NCI-H1105 (cell line): ENCODE data around the gene PHTF1.
A peak's percentile ranks its signal among the peaks of the same experiment; 100 is the strongest.
"Not testable (repeated sequence)": the region's sequence is repeated elsewhere in the genome, so short reads cannot be mapped to it uniquely, and the experiment has no call there.

Experiments
- DNase-seq: peaks from one replicate; lab custom pipeline; 2025; lab: John Stamatoyannopoulos, UW

Gene PHTF1

DNA sequence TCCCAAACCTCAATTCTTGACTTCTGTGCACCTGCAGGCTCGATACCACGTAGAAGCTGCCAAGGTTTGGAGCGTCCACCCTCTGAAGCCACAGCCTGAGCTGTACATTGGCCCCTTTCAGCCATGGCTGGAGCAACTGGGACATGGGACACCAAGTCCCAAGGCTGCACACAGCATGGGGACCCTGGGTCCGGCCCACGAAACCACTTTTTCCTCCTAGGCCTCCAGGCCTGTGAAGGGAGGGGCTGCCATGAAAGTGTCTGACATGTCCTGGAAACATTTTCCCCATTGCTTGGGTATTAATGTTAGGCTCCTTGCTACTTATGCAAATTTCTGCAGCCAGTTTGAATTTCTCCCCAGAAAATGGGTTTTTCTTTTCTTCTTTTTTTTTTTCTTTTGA, 40.7 kb downstream of the PHTF1 start:
- not testable (repeated sequence) for DNase-seq

DNA sequence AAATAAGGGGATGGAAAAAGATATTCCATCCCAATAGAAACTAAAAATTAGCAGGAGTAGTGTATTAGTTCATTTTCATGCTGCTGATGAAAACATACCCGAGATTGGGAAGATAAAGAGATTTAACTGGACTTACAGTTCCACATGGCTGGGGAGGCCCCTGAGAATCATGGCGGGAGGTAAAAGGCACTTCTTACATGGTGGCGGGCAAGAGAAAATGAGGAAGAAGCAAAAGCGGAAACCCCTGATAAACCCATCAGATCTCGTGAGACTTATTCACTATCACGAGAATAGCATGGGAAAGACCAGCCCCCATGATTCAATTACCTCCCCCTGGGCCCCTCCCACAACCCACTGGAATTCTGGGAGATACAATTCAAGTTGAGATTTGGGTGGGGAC, 41.8 kb downstream of the PHTF1 start:
- DNase-seq, result not testable (repeated sequence)

DNA sequence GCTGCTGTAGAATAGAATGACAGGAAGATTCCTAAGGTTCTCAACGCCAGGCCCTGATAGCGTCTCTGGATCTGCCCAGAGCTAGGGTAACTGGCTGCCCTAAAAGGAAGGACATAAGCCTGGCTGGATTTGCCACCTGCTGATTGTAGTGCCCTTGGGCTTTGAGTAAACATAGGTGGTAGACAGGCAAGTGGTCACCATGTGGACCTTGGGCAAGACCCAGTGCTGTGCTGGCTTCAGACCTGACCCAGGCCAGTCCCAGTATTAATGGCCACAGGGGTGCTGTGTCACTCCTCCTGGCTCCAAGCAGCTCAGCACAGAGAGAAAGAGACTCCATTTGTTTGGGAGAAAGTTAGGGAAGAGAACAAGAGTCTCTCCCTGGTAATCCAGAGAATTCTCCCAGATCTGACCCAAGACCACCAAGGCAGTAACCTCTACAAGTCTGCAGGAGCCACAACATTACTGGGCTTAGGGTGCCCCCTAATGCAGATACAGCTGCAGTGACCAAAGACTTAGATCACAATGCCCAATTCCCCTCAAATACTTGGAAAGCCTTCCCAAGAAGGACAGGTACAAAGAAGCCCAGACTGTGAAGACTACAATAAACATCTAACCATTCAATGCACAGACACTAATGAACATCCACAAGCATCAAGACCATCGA, 44.5 kb downstream of the PHTF1 start:
- DNase-seq, result no peak

DNA sequence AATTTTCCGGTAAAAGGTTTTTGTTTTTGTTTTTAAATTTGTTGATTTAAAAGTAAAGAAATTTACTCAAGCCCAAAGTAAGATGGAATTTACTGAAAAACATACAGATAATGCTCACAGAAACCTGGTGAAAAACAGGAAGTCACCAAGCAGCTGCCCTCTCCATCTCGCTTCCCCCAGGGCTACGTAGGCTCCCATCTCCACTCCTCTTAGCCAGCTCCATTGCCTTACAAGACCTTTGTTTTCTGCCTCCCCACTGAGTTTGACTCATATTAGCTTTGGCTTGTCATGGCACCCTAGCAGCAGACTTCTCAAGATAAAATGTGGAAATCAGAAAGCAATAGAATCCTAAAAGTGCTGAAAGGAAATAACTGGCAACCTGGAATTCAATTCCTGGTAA, 57.9 kb downstream of the PHTF1 start:
- no peak for DNase-seq

DNA sequence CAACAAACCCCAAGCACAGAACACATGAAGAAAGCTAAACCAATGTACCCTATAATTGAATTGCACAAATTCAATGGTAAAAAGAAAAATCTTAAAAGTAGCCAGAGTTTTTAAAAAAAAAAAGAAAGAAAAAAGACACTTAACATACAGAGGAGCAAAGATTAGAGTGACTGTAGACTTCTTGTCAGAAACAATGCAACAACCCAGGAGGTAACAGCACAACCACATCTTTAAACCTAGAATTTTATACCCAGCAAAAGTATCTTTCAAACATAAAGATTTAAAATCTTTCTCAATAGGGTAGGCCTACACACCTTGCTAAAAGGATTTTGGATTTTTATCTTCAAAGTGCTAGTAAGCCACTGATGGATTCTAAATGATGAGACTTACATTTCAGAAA, 64.4 kb downstream of the PHTF1 start:
- DNase-seq, result no peak

DNA sequence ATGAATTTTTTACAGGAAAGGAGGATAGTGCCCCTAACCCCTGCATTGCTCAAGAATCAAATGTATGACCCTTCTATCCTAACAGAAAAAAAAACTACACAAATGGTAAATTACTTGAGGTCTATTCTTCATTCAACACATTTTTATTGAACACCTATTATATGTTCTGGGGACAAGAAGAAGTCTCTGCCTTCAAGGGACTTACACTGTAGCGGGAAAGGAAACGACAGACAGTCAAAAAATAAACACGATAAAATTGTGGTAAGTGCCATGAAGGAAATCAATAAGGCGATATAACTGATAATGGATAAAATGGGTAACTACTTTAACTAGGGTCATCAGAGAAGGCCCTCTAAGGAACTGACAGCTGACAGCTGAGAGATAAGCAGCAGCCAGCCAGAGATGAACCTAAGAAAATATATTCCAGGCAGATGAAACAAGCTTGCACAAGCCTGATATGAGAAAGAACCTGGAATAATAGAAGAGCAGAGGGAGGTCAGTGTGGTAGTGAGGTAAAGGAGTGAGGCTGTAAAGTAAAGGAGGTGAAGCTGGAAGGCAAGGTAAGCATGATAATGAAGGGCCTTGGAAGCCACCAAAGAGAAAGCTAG, 66.4 kb downstream of the PHTF1 start:
- DNase-seq, result no peak

DNA sequence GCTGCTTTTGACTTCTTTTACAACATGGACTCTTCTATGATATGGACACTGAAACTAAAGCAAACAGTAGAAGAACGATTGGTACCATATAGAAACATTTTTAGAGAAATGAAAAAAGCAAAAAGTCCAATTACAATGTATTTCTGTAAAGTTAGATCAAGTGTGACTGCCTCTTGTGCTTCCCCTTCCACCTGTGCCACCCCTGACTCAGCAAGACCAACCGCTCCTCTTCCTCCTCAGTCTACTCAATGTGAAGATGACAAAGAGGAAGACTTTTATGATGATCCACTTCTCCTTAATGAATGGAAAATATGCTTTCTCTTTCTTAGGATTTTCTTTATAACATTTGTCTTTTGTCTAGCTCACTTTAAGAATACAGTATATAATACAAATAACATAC, 66.9 kb downstream of the PHTF1 start:
- no peak for DNase-seq

DNA sequence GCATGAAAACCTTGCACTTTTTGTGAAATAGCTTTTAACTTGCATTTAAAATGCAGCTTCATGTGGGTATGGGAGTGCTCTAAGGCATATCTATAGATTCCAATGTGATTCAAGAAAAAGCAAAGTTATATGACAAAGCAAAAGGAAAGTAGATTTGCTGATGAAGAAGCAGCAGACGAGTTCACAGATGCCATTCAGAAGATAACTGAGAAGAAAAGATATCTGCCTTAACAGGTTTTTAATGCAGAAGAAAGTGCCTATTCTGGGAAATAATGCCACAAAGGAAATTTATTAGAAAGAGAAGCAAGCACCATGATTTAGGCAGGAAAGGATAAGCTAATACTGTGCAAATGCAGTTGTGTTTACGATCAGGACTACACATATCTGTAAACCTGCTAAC, 68.1 kb downstream of the PHTF1 start:
- no peak for DNase-seq

DNA sequence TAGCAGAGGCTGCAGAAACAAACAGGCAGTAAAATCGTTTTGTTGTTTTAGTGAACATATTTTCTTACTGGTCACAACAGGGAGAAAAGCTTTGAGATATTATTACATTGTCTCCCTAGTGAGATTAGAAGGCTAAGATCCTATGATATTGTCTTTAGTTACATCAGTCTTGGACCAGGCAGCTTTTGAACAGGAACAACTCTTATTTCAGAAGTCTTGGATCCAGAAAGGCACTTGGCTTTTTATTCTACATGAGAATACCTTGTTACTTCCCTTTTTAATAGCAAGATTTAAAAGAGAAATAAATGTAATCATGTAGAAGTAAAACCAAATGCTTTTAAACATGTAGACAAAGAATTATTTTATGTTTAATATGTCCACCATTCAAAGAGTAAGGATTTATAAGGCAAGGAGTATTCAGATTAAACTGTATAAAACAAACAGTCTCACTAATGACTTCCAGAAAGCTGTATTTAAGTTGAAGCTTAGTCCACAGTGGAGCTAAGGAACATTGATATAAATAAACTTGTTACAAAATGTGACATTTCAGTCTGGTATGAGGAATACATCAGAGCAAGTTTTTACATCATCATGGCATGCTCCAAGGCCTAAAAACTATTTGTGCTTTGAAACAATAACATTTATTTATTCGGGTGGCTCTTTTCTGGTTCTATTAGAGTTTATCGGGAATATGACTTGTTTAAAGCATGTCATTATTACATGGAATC, 72.2 kb downstream of the PHTF1 start:
- DNase-seq, result no peak

DNA sequence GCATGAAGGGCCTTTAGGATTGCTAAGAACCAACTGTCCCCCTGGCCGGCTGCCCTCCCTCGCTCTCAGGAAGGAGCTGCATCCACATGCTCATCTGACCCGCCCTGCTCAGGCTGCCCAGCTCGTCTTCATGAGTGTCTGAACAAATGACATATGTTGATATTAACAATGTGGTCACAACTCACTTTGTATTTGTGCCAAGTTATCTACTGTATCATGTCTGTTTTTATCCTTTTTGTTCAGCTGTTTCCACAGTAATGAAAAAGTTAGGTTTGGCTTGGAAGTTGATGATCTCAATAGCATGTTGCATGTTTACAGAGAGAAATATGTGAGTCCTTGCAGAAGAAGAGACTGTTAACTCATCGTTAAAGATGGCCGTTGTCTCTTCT, 75.1 kb downstream of the PHTF1 start:
- DNase-seq, result no peak

DNA sequence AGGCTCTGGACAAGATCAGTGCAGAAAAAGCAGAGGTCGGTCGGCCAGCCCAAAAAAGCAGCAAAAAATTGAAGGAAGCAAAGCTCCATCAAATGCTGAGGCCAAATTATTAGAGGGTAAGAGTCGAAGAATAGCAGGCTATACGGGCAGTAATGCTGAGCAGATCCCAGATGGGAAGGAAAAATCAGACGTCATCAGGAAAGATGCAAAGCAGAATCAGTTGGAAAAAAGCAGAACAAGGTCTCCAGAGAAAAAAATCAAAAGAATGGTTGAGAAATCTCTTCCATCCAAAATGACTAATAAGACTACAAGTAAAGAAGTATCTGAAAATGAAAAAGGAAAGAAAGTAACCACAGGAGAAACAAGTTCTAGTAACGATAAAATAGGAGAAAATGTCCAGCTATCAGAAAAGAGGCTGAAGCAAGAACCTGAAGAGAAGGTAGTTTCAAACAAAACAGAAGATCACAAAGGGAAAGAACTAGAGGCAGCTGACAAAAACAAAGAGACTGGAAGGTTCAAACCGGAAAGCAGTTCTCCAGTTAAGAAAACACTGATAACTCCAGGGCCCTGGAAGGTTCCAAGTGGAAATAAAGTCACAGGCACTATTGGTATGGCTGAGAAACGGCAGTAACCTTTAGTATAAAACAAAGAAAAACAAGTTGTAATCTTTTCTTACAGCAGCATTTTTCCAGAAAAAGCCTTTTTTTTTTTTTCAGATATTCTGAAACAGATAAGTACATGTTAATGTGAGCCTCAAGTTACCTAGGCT, 75.7 kb downstream of the PHTF1 start:
- no peak for DNase-seq

DNA sequence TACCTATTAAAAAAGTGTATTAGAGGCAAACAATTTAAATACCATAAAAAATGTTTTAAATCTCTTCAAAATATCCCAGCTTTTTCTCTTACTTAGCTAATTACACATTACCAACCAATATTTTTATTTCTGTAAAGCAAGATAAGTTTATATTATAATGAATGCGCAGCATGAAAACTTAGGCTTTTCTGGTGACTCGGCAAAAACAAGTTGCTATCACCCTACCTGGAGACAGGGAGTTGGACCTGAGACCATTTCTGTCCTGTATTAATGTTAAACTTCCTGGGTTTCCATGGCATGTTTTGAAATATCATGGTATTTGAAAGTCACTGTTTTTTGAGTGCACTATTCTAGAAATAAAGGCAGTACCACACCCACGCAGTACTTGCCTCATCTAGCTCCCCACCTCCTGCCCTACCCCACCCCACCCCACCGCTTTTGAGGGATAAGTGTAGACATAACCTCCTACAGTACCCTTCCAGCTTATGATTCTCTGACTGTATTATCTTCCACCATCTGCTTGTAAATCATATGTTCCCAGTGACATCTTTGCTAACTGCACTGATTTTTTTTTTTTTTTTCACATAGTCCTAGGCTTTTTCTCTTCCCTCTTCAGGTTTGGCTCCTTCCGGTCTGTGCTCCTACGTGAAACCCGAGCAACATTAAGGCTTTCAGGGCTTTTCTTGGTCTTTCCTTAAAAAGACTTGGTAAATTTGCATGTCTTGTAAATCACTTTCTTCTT, 77.5 kb downstream of the PHTF1 start:
- DNase-seq, result no peak

DNA sequence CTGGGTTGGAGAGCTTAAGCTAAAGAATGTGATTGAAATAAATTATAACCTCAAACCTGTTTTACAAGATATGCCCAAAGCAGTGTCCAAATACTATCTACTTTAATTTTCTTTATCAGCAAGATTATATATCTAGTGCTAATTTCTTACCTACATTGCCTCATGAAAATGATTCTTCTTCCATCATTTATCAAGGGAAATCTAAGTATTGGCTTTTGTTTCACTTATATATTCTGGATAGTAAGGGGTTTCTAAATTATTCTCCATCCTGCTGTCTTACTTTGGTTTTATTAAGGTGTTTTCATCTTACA, 81.2 kb downstream of the PHTF1 start:
- DNase-seq, result no peak

DNA sequence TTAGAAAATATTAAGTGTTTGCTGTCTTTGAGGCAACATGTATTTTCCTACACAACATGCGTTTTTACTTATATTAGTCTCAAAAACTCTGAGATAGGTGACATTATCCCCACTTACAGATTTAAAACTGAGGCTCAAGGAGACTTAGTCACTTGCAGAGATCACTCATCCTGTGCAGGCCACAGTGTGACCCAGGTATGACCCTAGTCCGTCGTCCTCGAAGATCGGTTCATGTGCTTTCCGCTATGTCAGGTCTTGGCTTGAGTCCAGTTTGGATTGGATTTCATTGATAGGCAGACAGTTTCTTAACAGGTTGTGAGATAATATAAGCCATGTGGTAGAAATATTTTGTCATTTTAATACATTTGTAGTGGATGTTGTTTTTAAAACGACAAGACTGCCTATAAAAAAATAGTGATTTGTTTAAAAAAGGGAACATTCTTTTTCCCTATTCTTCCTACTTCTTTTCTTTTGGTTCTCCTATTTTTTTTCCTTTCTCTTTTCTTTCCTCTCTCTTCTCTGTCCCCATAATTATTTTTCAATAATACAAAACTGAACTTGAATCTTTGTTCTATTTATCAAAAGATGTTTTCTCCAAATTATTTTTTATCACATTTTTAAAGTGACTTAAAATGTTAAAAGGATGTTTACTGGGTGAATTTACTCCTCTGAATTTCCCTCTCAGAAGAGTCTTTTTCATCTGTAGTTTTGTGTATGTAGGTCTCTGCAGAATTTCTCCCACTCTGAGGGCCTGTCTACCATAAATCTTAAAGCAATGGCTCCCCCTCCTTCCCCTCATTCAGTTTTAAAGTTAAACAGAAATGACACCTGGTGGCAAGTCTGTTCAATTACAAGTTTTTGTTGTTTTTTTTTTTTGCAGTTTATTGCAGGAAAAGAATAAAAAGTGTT, 81.8 kb downstream of the PHTF1 start:
- DNase-seq, result peak; percentile 50

DNA sequence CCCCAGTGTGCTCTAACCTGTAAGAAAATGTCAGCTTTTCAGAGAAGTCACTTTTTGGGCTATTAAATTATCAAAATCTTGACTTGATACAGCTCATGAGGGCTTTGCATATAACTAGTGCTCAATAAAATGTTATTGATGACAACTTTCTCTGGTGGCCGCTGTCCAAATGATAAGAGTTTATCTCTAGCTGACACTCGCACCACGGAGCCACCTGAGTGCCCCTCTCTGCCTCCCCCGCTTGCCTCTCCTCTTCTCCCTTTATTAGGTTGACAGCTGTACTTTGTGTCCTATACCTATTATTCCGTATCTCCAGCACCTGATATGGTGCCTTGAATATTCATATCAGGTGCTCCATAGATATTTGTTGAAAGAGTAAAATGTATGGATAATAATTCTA, 82.8 kb downstream of the PHTF1 start:
- no peak for DNase-seq

DNA sequence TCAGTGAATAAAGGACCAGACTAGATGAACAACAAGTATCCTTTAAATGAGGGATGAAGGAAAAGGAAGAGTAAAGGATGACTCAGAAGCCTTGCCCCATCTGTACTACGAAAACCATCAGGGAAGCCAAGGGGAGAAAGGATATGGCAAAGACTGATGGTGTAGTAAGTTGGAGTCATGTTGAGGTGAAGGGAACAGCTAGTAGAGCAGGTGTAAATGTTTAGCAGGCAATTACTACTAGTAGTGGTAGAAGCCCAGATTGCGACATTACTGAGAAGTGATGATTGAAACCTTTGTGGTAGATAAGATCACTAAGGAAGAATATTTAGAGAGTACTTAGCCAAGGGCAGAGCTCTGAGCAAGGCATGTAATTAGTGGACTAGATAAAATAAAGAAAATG, 84.0 kb downstream of the PHTF1 start:
- no peak for DNase-seq

DNA sequence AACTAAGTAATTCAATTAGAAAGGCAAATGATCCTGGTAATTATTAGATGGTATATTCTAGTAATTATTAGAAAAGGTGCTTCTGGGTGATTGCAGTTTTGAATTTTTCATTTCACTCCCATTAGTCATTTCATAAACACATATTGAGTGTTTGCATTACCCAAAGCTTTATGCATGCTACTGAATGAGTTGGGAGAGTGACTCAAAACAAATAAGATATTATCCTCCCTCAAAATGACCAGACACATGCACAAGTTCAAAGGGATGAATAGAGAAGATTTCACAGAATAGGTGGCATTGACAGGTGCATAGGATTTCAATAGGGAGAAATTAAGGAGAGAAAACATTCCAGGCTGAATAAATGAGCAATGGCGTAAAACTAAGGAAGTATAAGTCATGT, 84.7 kb downstream of the PHTF1 start:
- no peak for DNase-seq

DNA sequence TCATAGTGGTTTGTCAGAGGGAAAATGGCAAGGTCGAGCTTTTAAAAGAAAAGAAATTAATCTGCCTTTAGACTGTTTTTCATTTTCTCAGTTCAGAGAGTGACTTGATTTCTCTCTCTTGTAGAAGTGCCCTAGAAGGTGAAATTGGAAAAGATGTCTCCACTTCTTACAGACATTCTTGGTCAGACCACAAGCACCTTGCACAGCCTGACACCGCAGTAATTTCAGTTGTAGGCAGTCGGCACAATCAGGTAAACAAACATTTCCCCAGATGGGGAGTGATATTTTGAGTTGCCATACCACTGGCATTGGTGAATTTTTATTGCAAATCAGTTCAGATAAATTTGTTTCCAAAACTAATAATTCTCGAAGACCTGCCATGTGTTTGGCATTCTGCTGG, 86.8 kb downstream of the PHTF1 start:
- DNase-seq, result no peak

DNA sequence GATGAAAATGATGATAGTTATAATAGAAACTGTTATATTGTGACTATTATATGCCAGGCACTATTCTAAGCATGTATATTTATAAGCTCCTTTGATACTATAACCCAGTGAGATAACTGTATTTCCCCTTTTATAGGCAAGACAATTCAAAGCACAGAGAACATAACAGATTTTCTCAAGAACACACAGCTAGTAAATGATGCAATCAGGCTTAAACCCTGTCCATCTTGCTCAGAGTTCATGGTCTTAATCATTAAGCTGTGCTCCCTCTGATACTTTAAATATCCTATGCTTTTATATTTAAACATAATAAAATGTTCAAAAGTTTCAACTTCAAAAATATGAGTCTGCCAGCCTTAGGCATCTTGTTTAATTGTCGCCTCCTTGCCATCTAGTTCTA, 88.6 kb downstream of the PHTF1 start:
- no peak for DNase-seq

DNA sequence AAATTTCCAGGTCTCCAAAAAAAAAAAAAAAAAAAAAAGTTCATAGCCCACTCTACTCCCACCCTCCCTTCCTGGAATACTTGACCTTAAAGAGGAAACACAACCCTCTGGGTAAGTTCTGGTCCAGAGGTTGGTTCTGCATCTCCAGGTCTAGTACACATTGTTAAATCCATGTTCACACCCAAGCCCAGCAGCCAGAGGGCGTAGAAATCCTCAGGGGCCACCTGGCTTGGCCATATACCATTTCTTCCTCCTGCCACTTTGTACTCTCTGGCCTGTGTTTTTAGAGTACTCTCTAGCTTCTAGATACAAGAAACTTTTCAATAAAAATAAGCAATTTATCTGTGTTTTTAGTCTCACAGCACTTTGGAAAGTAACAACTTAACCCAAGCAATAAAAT, 89.3 kb downstream of the PHTF1 start:
- no peak for DNase-seq

DNA sequence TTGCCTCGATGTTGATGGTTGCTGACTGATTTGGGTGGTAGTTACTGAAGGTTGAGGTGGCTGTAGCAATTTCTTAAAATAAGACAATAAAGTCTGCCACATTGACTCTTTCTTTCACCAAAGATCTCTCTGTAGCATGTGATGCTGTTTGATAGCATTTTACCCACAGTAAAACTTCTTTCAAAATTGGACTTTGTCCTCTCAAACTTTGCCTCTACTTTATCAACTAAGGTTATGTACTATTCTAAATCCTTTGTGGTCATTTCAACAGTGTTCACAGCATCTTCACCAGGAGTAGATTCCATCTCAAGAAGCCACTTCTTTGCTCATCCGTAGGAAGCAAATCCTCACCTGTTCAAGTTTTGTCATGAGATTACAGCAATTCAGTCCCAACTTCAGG, 93.2 kb downstream of the PHTF1 start:
- no peak for DNase-seq
